Measurements from ENCODE around the gene TRPV4.

DNA sequence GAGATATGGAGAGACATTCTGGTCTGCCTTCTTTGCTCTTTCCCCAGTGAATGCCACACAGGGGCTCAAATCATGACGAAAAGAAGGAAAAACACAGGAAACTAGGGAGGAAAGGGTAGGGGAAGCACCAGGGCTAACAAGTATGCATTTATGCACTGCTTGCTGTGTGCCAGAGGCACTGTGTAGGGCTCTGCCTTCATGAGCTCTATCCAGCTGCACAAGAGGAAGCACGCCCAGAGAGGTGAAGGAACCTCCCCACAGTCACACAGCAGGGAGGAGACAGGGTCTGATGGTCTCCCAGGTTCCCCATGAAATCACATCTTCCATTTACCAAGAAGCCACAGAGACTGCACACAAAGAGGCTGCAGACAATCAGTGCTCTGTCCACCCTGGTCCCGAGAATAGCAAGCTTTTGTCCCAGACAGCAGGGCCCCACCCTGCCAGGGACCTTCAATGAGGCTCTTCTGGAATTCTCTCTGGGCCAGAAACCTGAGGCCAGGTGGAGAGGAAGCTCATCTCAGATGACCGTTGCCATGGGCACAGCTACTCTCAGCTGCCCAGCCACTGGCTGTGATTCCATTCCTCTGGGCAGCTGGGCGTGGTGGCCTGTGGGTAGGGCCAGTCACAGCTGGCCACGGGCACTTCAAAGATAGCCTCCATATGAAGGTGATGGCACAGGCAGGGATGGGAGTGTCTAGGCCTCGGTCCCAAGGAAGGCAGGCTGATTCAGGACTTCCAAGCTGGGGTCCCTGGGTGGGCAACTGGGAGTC lies 7.3 kb upstream of the TRPV4 start:
- TF ChIP-seq, protein P1, sequence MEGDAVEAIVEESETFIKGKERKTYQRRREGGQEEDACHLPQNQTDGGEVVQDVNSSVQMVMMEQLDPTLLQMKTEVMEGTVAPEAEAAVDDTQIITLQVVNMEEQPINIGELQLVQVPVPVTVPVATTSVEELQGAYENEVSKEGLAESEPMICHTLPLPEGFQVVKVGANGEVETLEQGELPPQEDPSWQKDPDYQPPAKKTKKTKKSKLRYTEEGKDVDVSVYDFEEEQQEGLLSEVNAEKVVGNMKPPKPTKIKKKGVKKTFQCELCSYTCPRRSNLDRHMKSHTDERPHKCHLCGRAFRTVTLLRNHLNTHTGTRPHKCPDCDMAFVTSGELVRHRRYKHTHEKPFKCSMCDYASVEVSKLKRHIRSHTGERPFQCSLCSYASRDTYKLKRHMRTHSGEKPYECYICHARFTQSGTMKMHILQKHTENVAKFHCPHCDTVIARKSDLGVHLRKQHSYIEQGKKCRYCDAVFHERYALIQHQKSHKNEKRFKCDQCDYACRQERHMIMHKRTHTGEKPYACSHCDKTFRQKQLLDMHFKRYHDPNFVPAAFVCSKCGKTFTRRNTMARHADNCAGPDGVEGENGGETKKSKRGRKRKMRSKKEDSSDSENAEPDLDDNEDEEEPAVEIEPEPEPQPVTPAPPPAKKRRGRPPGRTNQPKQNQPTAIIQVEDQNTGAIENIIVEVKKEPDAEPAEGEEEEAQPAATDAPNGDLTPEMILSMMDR (IDR thresholded peaks at IDR 0.05), result no peak
- TF ChIP-seq POLR2AphosphoS5 (IDR thresholded peaks at IDR 0.05; ENCODE audit: insufficient read depth in 1 of 2, low read depth in 1 of 2) (no peak), POLR2A (IDR thresholded peaks at IDR 0.05) (no peak)

Measured in vagina (tissue), 2 donors.